GM21723 (cell line): Measurements from ENCODE around the gene RANBP6.

ENCODE experiments used
- ATAC-seq: cut with Tn5 transposase; IDR thresholded peaks from one replicate; pipeline ENCODE4 v1.9.1; 2021; ENCODE audit warnings: mild to moderate bottlenecking, moderate library complexity; ENCODE audit not compliant: unreplicated experiment

The RANBP6 gene

DNA sequence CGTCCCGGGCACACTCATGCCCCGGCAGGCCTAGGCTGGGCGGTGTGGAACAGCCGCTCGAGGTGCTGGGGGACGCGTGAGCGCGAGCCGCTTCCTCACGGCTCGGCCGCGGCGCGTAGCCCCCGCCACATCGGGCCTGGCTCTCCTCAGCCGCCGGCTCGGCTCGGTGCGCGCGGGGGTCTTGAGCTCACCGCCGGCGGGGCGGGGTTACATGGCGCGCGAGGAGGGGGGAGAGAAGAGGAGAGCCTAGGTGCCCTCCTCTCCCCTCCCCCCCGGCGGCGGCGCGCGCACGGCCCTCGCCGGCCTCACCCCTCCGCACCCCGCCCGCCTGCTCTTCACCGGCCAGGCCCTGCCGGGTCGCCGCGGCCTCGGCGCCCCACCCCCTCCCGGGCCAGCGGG, 7.7 kb downstream of the RANBP6 start:
- ATAC-seq, result peak; percentile 51

DNA sequence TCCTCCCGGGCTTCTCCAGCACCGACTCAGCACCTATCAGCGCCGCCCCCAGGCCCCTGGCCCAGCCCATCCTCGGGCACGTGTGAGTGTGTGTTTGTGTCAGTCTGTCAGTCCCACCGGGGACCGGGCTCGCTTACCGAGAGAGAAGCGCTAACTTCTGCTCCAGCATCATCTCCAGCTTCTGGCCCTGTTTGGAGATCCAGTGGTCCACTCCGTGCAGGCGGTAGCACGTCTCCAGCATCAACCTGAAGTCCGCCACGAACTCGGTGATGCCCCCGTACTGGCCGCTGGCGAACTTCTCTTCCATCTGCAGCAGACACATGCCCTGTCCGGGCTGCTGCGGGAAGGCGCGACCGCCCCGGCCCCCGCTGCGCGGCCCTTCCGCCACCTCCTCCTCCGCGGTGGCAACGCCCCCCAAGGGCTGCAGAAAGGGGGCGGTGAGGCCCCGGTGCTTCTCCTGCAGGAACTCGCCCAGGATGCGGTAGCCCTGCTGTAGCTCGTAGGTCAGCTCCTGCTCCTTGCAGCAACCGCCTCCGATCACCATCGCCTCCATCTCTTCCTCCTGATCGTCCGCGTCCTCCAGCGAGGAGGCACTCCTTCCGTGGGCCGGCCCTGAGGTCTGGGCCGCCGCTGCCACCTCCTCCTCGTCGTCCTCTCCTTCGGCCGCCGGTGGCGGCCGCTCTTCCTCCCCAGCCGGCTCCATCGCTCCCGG, 8.2 kb downstream of the RANBP6 start:
- peak; percentile 73 for ATAC-seq

GRCh38 chr9:6006749-6007057, 8.7 kb downstream of the RANBP6 start:
- no peak for ATAC-seq

DNA sequence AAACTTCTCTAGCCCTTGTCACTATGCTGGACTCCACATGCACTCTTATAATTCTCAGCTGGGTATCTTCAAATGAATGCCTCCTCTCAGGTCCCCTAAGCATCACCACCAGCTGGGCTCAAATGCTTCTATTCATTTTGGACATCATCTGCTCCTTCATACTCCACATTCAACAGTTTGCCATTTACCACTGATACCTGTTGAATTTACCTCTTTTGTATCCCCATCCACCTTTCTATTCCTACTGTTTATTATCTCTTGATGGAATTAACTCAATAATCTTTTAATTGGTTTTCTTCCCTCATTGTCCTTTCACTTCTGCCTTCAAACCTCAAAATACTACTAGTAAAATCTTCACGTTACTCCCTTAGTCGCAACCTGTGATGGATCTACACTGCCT, 14.5 kb downstream of the RANBP6 start:
- no peak for ATAC-seq

DNA sequence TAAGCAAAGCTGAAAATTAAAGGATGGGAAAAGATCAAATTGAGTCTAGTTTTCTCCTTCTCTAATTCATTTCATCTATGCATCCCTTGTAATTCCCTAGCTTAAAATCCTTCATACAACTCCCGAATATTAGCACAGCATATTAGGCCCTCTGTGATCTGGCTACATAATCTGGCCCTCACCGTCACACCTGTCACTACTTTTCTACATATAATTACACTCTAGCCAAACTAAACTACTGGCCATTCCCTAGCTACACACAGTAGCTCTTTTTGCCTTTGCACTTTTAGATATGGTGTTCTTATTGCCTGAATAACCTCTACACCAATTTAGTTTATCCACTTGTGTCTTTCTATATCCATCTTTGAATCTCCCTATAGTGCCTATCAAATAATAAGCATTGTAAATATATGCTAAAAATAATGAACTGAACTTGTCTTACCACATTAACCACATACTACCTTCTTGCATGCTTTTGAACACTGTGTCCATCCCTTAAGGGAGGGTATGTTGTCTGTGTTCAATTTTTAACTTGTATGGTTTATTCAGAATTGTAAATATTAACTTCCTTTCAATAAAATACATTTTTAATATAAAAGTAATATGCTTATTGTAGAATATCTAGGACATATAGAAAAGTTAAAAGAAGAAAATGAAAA, 15.9 kb downstream of the RANBP6 start:
- no peak for ATAC-seq

DNA sequence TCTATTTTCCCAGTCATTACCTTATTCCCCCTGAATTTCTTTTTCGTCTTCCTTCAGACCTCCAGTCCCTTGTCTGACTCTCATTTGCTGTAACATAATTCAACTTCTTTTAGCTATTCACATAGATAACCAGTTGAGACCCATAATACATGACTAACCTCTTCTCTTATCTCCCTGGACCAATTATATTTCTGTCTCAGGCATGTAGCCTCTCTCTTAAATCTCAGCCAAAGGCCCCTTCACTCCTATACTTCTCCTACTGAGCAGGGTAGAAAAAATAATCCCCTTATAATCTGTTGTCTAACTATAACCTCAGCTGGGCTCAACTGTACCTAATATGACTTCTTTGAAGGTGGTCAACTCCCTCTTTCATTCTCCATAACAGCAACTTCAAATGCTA, 20.9 kb downstream of the RANBP6 start:
- no peak for ATAC-seq

DNA sequence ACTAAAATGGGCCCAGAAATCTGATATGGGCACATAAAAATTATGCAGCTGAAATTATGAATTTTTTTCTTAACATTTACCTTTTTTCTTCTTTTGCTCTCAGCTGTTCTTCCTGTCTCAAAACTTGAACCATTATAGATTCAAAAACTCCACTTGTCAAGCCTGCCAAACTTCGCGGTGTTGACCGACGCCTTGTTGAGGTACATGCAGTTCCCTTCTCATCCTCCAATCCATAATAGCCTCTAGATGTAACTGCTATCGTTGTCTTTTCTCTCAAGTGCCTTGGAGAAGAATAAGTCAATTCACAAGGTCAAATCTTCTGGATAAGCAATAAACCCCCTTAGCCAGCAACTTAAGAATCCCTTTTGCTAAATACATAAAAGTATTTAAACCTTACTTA, 27.2 kb downstream of the RANBP6 start:
- no peak for ATAC-seq

DNA sequence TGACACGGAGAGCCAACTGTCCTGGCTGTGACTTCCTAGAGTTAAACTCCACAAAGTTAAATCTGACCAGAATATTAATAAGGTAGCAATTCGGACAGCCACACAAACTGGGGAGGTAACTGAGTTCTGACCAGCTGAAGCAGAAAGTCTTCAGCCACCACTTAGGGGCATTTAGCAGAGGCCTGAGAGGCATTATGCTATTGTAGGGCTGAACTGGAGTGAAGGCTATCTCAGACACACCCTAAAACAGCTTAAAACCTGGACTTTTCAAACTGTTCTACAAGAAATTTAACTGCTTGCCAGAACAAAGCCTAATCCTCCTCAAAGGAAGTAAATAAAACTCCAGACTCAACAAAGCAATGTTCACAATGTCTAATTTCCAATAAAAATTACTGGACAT, 32.4 kb downstream of the RANBP6 start:
- no peak for ATAC-seq

- ATAC-seq, result no peak
These were observed 33.1 kb downstream of the RANBP6 start for GRCh38 chr9:5982317-5982716.

DNA sequence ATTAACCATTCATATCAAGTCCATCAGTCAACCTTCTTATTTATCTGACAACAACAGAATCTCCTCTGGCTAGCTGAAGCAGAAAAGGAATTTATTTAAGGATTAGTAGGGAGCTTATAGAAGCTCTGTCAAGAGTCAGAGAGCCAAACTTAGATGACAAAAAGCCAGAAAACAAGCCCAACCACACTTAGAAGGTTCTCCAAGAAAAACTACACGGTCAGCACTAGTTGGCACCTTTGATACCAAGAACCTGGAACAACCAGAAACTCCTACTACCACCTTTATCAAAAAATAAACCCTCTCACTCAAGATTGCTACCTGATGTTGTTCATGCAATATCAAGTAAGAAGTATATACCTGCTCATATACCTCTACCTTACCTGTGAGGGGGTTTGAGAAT, 36.9 kb downstream of the RANBP6 start:
- no peak for ATAC-seq

- peak; percentile 82 for ATAC-seq
These were observed 38.6 kb downstream of the RANBP6 start for GRCh38 chr9:5976674-5977397.

DNA sequence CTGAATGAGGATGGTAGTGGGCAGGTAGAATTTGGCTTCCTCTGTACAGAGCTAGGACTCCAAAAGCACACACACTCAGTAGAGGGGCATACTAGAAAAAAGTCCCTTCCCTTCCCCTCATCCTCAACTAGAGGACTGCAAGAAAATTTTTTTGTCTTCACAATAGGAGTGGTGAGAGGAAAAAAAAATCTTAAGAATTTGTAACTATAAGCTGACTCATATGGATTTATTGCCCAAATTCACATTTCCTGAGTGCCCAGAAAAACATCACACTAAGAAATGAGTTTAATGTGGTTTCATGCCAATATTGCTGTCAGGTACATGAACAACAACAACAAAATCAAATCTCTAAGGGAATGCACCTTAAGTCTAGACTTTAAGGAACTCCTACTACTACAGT, 43.7 kb downstream of the RANBP6 start:
- ATAC-seq, result no peak
